ENCODE measurements around the gene DHRS7B.
A peak's percentile ranks its signal among the peaks of the same experiment; 100 is the strongest.
"Not testable (repeated sequence)": the region's sequence is repeated elsewhere in the genome, so short reads cannot be mapped to it uniquely, and the experiment has no call there.

DHRS7B gene

DNA sequence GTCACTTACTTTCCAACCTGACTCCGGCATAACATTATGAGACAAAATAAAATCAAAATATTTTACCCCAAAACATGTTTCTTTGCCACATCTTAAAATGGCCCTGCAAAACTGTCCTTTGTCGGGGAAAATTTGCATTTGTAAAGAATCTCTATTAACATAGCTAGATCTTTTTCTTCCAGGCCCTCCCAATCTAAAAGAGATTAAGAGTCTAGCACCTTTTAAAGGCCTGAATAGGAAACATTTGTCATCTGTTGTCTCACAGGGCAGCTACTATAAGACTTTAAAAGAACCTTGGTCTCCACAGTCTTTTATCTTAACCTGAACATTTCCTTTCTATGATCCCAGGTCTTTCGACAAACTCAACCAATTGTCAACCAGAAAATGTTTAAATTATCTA is 18.1 kb upstream of the DHRS7B start:
- no peak for DNase-seq

DNA sequence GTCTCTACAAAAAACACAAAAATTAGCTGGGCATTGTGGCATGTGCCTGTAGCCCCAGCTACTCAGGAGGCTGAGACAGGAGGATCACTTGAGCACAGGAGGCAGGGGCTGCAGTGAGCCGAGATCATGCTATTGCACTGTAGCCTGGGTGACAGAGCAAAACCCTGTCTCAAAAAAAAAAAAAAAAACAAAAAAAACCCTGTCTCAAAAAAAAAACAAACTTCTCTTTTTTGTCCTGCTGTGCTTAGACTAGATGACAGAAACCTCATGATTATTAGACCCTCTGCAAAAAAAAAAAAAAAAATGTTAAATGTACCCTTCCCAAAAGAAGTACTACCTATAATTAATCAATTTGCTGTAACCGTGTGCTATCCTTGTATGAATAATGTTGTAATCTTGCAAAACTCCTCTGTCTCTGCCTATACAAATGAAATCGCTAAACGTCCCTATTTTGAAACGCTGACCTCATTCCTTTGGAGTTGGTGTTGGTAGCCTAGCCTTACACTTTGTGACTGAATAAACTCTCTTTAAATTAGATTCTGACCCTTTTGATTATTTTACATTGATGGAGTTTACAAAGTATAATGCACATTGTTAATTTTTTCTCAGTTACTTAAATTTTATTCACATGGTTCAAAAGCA is 13.6 kb upstream of the DHRS7B start:
- no peak for DNase-seq

GRCh38 chr17:21113716-21114115 is 13.0 kb upstream of the DHRS7B start:
- no peak for DNase-seq

DNA sequence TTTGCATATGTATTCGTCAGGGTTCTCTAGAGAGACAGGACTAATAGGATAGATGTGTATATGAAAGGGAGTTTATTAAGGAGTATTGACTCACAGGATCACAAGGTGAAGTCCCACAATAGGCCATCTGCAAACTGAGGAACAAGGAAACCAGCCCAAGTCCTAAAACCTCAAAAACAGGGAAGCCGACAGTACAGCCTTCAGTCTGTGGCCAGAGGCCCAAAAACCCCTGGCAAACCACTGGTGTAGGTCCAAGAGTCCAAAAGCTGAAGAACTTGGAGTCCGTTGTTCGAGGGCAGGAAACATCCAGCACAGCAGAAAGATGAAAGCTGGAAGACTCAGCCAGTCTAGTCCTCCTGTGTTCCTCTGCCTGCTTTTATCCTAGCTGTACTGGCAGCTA is 12.0 kb upstream of the DHRS7B start:
- not testable (repeated sequence) for DNase-seq

- DNase-seq = peak; percentile 70
These were observed 7.4 kb upstream of the DHRS7B start for GRCh38 chr17:21119247-21119918.

DNA sequence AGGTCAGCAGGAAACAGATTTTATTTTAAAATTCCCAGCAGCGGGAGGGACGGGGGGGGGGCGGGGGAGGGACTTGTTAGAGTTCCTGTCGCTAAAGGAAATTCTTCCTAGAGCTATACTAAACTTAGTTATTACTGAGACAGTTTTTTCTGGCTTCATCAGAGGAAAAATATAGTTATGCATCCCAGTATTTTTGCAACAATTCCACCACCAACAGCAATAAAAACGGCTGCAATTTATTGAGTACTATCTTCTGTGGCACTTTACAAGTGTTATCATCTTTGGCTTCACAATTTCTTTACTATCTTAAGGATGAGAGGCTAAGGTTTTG is 6.9 kb upstream of the DHRS7B start:
- no peak for DNase-seq

- DNase-seq = no peak
These were observed 2.7 kb upstream of the DHRS7B start for GRCh38 chr17:21124086-21124485.

GRCh38 chr17:21124517-21124916 is 2.2 kb upstream of the DHRS7B start:
- DNase-seq = not testable (repeated sequence)

GRCh38 chr17:21125862-21126261 is 902 bp upstream of the DHRS7B start:
- DNase-seq = no peak

DNA sequence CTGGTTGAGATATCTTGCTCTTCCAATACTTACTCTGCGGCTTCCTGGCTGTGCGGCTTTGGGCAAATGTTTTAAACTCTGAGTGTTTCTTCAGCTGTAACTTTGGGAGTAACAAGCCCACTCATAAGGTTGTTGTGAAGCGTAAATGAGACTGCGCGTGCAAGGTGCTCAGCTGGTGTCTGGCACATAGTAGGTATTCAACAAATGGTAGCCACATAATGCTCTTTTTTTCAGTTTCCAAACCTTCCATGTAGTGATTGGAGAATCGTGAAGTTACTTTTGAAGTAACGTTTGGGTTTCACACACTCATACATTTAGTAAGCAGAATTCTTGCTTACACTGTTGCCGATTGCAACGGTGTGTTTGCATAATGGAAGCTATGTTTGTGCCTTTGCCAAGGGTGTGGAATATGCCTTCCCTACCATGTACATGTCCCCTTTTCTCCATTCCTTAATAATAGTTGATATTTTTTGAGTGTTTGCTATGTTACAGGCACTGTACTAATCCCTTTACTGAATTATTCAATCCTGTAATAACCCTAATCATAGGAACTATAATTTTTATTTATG is 829 bp downstream of the DHRS7B start:
- no peak for DNase-seq

- DNase-seq = peak; percentile 34
These were observed 2.4 kb downstream of the DHRS7B start for GRCh38 chr17:21129023-21129681.

- no peak for DNase-seq
These were observed 4.4 kb downstream of the DHRS7B start for GRCh38 chr17:21131137-21131536.

DNA sequence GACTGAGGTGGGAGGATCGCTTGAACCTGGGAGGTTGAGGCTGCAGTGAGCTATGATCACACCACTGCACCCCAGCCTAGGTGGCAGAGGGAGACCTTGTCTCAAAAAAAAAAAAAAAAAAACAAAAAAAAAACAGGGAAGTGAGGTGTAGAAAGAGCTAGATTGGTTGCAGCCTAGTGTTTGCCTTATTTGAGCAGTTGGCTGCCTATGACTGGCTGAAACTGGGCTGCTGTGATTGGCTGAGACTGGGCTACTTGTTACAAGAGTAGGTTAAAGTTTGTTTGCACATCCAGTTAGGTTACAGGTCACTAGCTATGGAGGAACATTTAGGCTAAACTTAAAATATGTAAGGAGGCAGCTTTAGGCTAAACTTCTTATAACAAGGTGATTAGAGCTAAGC is 5.7 kb downstream of the DHRS7B start:
- DNase-seq = no peak

- no peak for DNase-seq
These were observed 7.8 kb downstream of the DHRS7B start for GRCh38 chr17:21134559-21134958.

GRCh38 chr17:21140911-21141310 is 14.1 kb downstream of the DHRS7B start:
- no peak for DNase-seq

DNA sequence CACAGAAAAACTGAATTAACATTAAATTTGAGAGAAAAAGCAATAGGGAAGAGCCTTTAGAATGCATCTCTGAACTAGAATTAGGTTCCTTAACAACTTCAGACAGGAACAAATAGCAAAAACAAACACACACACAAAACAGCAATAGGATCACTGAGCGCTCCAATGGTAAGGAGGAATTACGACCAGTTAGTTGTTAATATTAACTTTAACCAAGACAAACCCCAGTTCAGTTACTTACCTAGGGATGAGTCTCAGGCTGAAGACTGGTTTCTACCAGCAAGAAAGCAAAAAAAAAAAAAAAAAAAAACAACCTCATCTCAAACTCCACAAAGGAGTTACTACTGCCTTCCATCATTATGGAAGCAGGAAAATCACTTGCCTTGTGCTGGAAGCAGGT is 14.6 kb downstream of the DHRS7B start:
- no peak for DNase-seq

DNA sequence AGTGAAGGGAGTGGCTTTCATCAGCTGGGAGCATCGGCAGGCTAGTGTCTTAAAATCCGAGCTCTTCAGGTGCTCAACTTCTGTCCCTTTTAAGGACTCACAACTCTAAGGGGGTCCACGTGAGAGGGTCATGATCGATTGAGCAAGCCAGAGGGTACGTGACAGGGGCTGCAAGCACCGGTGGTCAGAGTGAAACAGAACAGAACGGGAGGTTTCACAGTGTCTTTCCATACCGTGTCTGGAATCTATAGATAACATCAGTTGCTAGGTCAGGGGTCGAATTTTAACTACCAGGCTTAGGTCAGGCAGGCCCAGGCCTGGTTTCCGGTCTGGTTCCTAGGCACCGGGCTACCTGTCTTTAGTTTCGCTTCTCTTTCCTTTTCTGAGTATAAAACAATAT is 15.3 kb downstream of the DHRS7B start:
- DNase-seq = not testable (repeated sequence)

GRCh38 chr17:21143695-21144094 is 16.9 kb downstream of the DHRS7B start:
- no peak for DNase-seq

GRCh38 chr17:21144299-21144698 is 17.5 kb downstream of the DHRS7B start:
- not testable (repeated sequence) for DNase-seq

GRCh38 chr17:21146362-21147015 is 19.7 kb downstream of the DHRS7B start:
- no peak for DNase-seq

DNA sequence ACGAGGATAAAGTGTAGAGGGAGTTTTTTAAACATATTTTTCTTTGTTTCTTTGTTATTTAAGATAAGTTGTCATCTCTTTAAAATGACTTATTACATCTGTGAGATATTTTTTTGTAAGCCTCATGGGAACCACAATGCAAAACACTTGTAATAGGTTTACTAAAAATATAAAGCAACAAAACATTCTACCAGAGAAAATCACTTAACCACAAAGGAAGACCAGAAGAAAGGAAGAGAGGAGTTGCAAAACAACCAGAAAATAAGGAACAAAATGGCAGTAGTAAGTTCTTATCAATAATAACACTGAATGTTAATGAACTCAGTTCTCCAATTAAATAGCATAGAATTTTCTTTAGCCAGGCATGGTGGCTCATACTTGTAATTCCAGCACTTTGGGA is 22.9 kb downstream of the DHRS7B start:
- no peak for DNase-seq

DNA sequence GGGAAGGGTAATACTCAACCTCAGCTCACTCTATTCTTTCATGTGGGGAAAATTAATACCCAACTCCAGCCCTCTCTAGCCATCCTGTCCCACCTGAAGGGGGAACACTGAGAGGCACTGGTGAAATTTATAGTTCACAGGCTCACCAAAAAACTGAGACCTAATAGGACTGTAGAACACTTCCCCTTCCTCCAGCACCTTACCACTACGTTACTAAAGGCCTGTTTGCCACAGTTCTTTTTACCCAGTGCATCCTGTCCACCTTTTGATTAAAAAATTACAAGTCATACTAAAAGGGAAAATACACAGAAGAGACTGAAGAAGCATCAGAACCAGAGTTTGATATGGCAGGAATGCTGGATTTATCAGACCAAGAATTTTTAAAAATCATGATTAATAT is 26.0 kb downstream of the DHRS7B start:
- DNase-seq = no peak

- DNase-seq = no peak
These were observed 31.0 kb downstream of the DHRS7B start for GRCh38 chr17:21157586-21158370.

Measured in right hindlimb (tissue), 1 donor.